Vagina (tissue), 2 donors: ENCODE results near the gene KIF2A. TPM values are rescaled to one million over a fixed set of nuclear protein-coding genes. Genes with fewer than 3 reads are reported as not detected.

Source experiments
- DNase-seq, 2 donors: peaks; one replicate each; pipeline ENCODE4 v3.0.0-alpha.2; 2017; ENCODE audit errors: extremely low spot score in 2 of 2
- H3K27ac ChIP-seq: fragments of 200-600 bp; sonication (generic); one replicate; pipeline ENCODE4 v1.5.1; 2019
- H3K27me3 ChIP-seq: fragments of 200-600 bp; sonication (generic); one replicate; pipeline ENCODE4 v1.5.1; 2019
- H3K36me3 ChIP-seq, 2 donors: fragments of 200-600 bp; sonication (generic); one replicate each; pipeline ENCODE4 v1.5.1; 2017 to 2019
- H3K4me1 ChIP-seq: fragments of 200-600 bp; sonication (generic); one replicate; pipeline ENCODE4 v1.5.1; 2019
- H3K4me3 ChIP-seq, 2 donors: fragments of 200-600 bp; sonication (generic); 1 replicate in 1 of 2; 2 replicates in 1 of 2; pipeline ENCODE4 v1.5.1; 2016 to 2019
- H3K9me3 ChIP-seq: fragments of 200-600 bp; sonication (generic); one replicate; pipeline ENCODE4 v1.5.1; 2019
- CTCF ChIP-seq, 3 experiments: fragments of 450-650 bp in 2 of 3; fragments of 200-600 bp in 1 of 3; sonication (generic) in 1 of 3; IDR thresholded peaks; one replicate each; pipeline ENCODE4 v1.5.1; 2017 to 2019; ENCODE audit warnings: antibody characterized with exemption in 3 of 3, mild to moderate bottlenecking in 2 of 3, moderate library complexity in 2 of 3
- POLR2A ChIP-seq, 2 donors: fragments of 450-650 bp; IDR thresholded peaks; one replicate each; pipeline ENCODE4 v1.6.1; 2017; ENCODE audit warnings: antibody characterized with exemption in 2 of 2, mild to moderate bottlenecking in 2 of 2, moderate library complexity in 2 of 2
- POLR2AphosphoS5 ChIP-seq, 2 donors: sonication (generic); formaldehyde crosslinking; IDR thresholded peaks; one replicate each; pipeline ENCODE4 v1.9.0; 2017; ENCODE audit warnings: antibody characterized with exemption in 2 of 2, mild to moderate bottlenecking in 2 of 2, low read depth in 1 of 2; ENCODE audit not compliant: insufficient read depth in 1 of 2
- intact Hi-C: fragments of 100-400 bp; cut with DNase I; formaldehyde crosslinking; loops from one replicate; pipeline ENCODE4 v1.15.1; 2023
- total RNA-seq: library from RNA; depleted of rRNA; stranded (reverse); fragments of >200 nt; gene quantifications from one replicate; pipeline ENCODE4 v1.2.3, GENCODE V29; 2016

Gene KIF2A
- total RNA-seq, 1 donor from 2014 or later, result 30.2 TPM

- intact Hi-C loops, result no loop called here
- no peaks in the 10 kb centered on the region for H3K9me3 ChIP-seq
- no peak for TF ChIP-seq POLR2A (IDR thresholded peaks at IDR 0.05)
- TF ChIP-seq POLR2AphosphoS5 (IDR thresholded peaks at IDR 0.05; ENCODE audit: insufficient read depth in 1 of 2, low read depth in 1 of 2), result no peak
- no peak for TF ChIP-seq CTCF (IDR thresholded peaks at IDR 0.05)
- H3K4me1 ChIP-seq, result no peaks in the 10 kb centered on the region
- H3K4me3 ChIP-seq, result no peak overlapping the region
- no peak overlapping the region for H3K27ac ChIP-seq
- H3K27me3 ChIP-seq, result no peaks in the 10 kb centered on the region
- DNase-seq, result no peak
- H3K36me3 ChIP-seq, result no peaks in the 10 kb centered on the region
Measured at GRCh38 chr5:62340979-62341378, 35.0 kb downstream of the KIF2A start.

- Histone ChIP-seq H3K27me3 (no peaks in the 10 kb centered on the region), H3K9me3 (no peaks in the 10 kb centered on the region), H3K4me3 (no peak overlapping the region), H3K4me1 (no peaks in the 10 kb centered on the region), H3K27ac (no peak overlapping the region), H3K36me3 (no peaks in the 10 kb centered on the region)
- DNase-seq, result no peak
- intact Hi-C loops, result no loop called here
- TF ChIP-seq CTCF (IDR thresholded peaks at IDR 0.05) (no peak), POLR2A (IDR thresholded peaks at IDR 0.05) (no peak), POLR2AphosphoS5 (IDR thresholded peaks at IDR 0.05; ENCODE audit: insufficient read depth in 1 of 2, low read depth in 1 of 2) (no peak)
Measured at GRCh38 chr5:62341783-62342475, 35.9 kb downstream of the KIF2A start.

- H3K9me3 ChIP-seq, result no peaks in the 10 kb centered on the region
- intact Hi-C loops, result no loop called here
Measured at GRCh38 chr5:62342476-62342837, 36.5 kb downstream of the KIF2A start.

GRCh38 chr5:62343428-62343827 lies 37.4 kb downstream of the KIF2A start:
- intact Hi-C loops, result no loop called here
- H3K4me3 ChIP-seq, result no peak overlapping the region
- H3K36me3 ChIP-seq, result no peaks in the 10 kb centered on the region
- no peak overlapping the region for H3K27ac ChIP-seq
- H3K9me3 ChIP-seq, result no peaks in the 10 kb centered on the region
- DNase-seq, result no peak
- H3K27me3 ChIP-seq, result no peaks in the 10 kb centered on the region
- no peaks in the 10 kb centered on the region for H3K4me1 ChIP-seq
- TF ChIP-seq CTCF (IDR thresholded peaks at IDR 0.05) (no peak), POLR2A (IDR thresholded peaks at IDR 0.05) (no peak), POLR2AphosphoS5 (IDR thresholded peaks at IDR 0.05; ENCODE audit: insufficient read depth in 1 of 2, low read depth in 1 of 2) (no peak)

More at GRCh38 chr5:62342476-62342837, 36.5 kb downstream of the KIF2A start:
- Histone ChIP-seq H3K4me3 (no peak overlapping the region), H3K27me3 (no peaks in the 10 kb centered on the region), H3K27ac (no peak overlapping the region), H3K4me1 (no peaks in the 10 kb centered on the region), H3K36me3 (no peaks in the 10 kb centered on the region)
- TF ChIP-seq POLR2AphosphoS5 (IDR thresholded peaks at IDR 0.05; ENCODE audit: insufficient read depth in 1 of 2, low read depth in 1 of 2) (no peak), POLR2A (IDR thresholded peaks at IDR 0.05) (no peak), CTCF (IDR thresholded peaks at IDR 0.05) (no peak)
- DNase-seq, result no peak

GRCh38 chr5:62346748-62347147 lies 40.7 kb downstream of the KIF2A start:
- Histone ChIP-seq H3K4me3 (no peak overlapping the region), H3K27ac (no peak overlapping the region), H3K4me1 (no peaks in the 10 kb centered on the region), H3K27me3 (no peaks in the 10 kb centered on the region), H3K36me3 (peaks cover 0 to 7% of the 10 kb centered on the region in 2 donors), H3K9me3 (no peaks in the 10 kb centered on the region)
- no peak for TF ChIP-seq CTCF (IDR thresholded peaks at IDR 0.05)
- no peak for TF ChIP-seq POLR2A (IDR thresholded peaks at IDR 0.05)
- no peak for TF ChIP-seq POLR2AphosphoS5 (IDR thresholded peaks at IDR 0.05; ENCODE audit: insufficient read depth in 1 of 2, low read depth in 1 of 2)
- DNase-seq, result no peak
- intact Hi-C loops, result no loop called here
